Erythroblast (primary cell): ENCODE data around the gene RAB44.

ENCODE experiments used
- GATA1 ChIP-seq: IDR thresholded peaks from 2 replicates; pipeline ENCODE4 v1.6.1; 2011; ENCODE audit warnings: low read depth, mild to moderate bottlenecking, control low read depth, low read length, moderate library complexity
- POLR2A ChIP-seq: IDR thresholded peaks from 2 replicates; pipeline ENCODE4 v1.6.1; 2011; ENCODE audit warnings: mild to moderate bottlenecking, low read length

GRCh38 chr6:36685926-36686667 is 11.5 kb upstream of the RAB44 start:
- TF ChIP-seq POLR2A (no peak), GATA1 (no peak)
